Neuronal stem cell (in vitro differentiated cells): ENCODE results near the gene TMEM198. TPM values are rescaled to one million over a fixed set of nuclear protein-coding genes. Genes with fewer than 3 reads are reported as not detected.

Experiments used
- DNase-seq: peaks from one replicate; pipeline ENCODE4 v3.0.0-alpha.2; 2013; ENCODE audit warnings: low spot score
- H2AFZ ChIP-seq: one replicate; pipeline ENCODE4 v1.6.1; 2013; ENCODE audit warnings: mild to moderate bottlenecking, low read length, inconsistent platforms
- H2AK5ac ChIP-seq: 2 replicates; pipeline ENCODE4 v1.6.1; 2013; ENCODE audit warnings: low read depth, mild to moderate bottlenecking, inconsistent platforms, low read length, moderate library complexity, mixed read lengths
- H2BK120ac ChIP-seq: 2 replicates; pipeline ENCODE4 v1.6.1; 2013; ENCODE audit warnings: low read depth, mild to moderate bottlenecking, inconsistent platforms, low read length, moderate library complexity, mixed read lengths
- H2BK12ac ChIP-seq: one replicate; pipeline ENCODE4 v1.6.1; 2013; ENCODE audit warnings: low read length, inconsistent platforms
- H2BK15ac ChIP-seq: 2 replicates; pipeline ENCODE4 v1.6.1; 2013; ENCODE audit warnings: mild to moderate bottlenecking, low read length, inconsistent platforms, mixed read lengths
- H2BK5ac ChIP-seq: one replicate; pipeline ENCODE4 v1.6.1; 2013; ENCODE audit warnings: inconsistent platforms, mild to moderate bottlenecking, low read length, moderate library complexity
- H3K14ac ChIP-seq: one replicate; pipeline ENCODE4 v1.6.1; 2013; ENCODE audit warnings: low read length, inconsistent platforms
- H3K18ac ChIP-seq: 2 replicates; pipeline ENCODE4 v1.6.1; 2013; ENCODE audit warnings: low read length, inconsistent platforms
- H3K23ac ChIP-seq: 2 replicates; pipeline ENCODE4 v1.6.1; 2013; ENCODE audit warnings: low read depth, mild to moderate bottlenecking, mixed read lengths, low read length, inconsistent platforms; ENCODE audit not compliant: poor library complexity
- H3K27ac ChIP-seq: replicated peaks from 3 replicates; pipeline ENCODE4 v1.5.1; 2013; ENCODE audit warnings: low read length, inconsistent platforms
- H3K27me3 ChIP-seq, 3 experiments: 2 replicates each; pipeline ENCODE4 v1.6.1; 2013; ENCODE audit warnings: low read length in 3 of 3, mild to moderate bottlenecking in 2 of 3, inconsistent platforms in 1 of 3, low read depth in 1 of 3, mixed read lengths in 1 of 3, moderate library complexity in 1 of 3; ENCODE audit not compliant: control insufficient read depth in 3 of 3, insufficient read depth in 3 of 3
- H3K36me3 ChIP-seq, 2 donors: replicated peaks in 1 of 2; 2 replicates each; pipeline ENCODE4 v1.6.1; 2013; ENCODE audit warnings: low read length in 2 of 2; ENCODE audit not compliant: control insufficient read depth in 2 of 2, insufficient read depth in 2 of 2
- H3K4ac ChIP-seq: 2 replicates; pipeline ENCODE4 v1.6.1; 2013; ENCODE audit warnings: inconsistent platforms, mild to moderate bottlenecking, low read length, moderate library complexity
- H3K4me1 ChIP-seq, 2 donors: 1 replicate in 1 of 2; 2 replicates in 1 of 2; pipeline ENCODE4 v1.6.1; 2013; ENCODE audit warnings: low read length in 2 of 2, low read depth in 1 of 2; ENCODE audit not compliant: control insufficient read depth in 2 of 2, insufficient read depth in 1 of 2
- H3K4me2 ChIP-seq: one replicate; pipeline ENCODE4 v1.6.1; 2013; ENCODE audit warnings: mild to moderate bottlenecking, low read length, inconsistent platforms; ENCODE audit not compliant: insufficient read depth, poor library complexity, severe bottlenecking
- H3K4me3 ChIP-seq, 2 donors: 2 replicates each; pipeline ENCODE4 v1.5.1; 2013; ENCODE audit warnings: low read length in 2 of 2, mild to moderate bottlenecking in 2 of 2, inconsistent platforms in 1 of 2, moderate library complexity in 1 of 2
- H3K79me1 ChIP-seq: one replicate; pipeline ENCODE4 v1.6.1; 2013; ENCODE audit warnings: low read depth, mild to moderate bottlenecking, inconsistent platforms, low read length, moderate library complexity
- H3K9ac ChIP-seq: one replicate; pipeline ENCODE4 v1.6.1; 2013; ENCODE audit warnings: mild to moderate bottlenecking, low read depth, low read length, inconsistent platforms; ENCODE audit not compliant: poor library complexity
- H3K9me3 ChIP-seq, 2 donors: replicated peaks in 1 of 2; 2 replicates each; pipeline versions ENCODE3 to v1.6.1; 2013; ENCODE audit warnings: low read length in 2 of 2, mild to moderate bottlenecking in 2 of 2, inconsistent platforms in 1 of 2, low read depth in 1 of 2, mixed read lengths in 1 of 2, moderate library complexity in 1 of 2; ENCODE audit not compliant: control insufficient read depth in 2 of 2, insufficient read depth in 1 of 2
- H4K8ac ChIP-seq: one replicate; pipeline ENCODE4 v1.6.1; 2013; ENCODE audit warnings: low read depth, mild to moderate bottlenecking, inconsistent platforms, low read length, moderate library complexity
- H4K91ac ChIP-seq: one replicate; pipeline ENCODE4 v1.6.1; 2013; ENCODE audit warnings: low read length, low read depth, mild to moderate bottlenecking, inconsistent platforms; ENCODE audit not compliant: poor library complexity
- WGBS, 2 donors: extraction: QIAGEN DNeasy Blood & Tissue Kit; methylation state at CpG; one replicate each; pipeline ENCODE4 v1.1.7; 2013; ENCODE audit warnings: missing lambda C conversion rate in 2 of 2, mixed read lengths in 1 of 2; ENCODE audit not compliant: insufficient read length in 2 of 2, insufficient replicate concordance in 1 of 2; ENCODE audit errors: extremely low coverage in 2 of 2; 5-methylcytosine and 5-hydroxymethylcytosine counted together
- small RNA-seq: library from polyadenylated mRNA; stranded (forward); fragments of <200 nt; extraction: miRNeasy Mini kit (QIAGEN cat#:217004); gene quantifications from one replicate; pipeline ENCODE3, GENCODE V24; 2013; ENCODE audit not compliant: insufficient read depth

The TMEM198 gene

DNA sequence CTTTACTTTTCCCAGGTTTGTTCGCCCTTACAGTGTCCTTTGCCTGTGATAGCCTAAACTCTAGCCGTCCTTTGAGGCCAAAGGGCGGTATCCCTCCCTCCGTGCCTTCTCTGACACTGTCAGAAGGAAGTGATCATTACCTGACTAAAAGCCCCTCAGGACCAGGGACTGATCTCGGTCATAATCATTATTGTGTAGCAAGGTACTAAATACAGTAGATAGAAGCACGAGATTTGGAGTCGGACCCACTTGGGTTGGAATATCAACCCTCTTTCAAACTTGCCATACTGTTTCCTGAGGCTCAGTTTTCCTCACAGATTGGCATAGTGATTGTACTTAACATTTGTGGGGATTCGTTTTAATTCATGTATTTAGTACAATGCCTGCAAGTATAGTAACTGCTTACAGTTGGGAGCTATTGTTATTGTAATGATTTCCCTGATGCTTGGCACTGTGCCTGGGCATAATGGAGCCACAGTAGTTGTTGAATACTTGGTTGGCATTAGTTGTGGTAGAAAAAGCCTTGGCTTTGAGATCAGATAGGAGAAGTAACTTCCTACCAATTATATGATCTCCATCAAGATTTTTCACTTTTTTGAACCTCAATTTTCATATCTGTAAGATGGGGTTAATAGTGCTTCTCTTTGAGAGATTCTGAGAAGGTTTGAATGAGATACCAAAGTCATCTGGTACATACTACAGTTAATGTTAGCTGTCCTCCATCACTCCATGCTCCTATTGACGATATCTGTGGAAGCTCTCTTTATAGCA, 54.7 kb downstream of the TMEM198 start:
- H3K4me2 ChIP-seq: peak overlapping the region; percentile 52
- peak overlapping the region; percentile 97 for H2AFZ ChIP-seq
- H3K27ac ChIP-seq: peak overlapping the region; percentile 39
- H3K9ac ChIP-seq: no peak overlapping the region
- no peak overlapping the region for H4K8ac ChIP-seq
- no peak overlapping the region for H3K23ac ChIP-seq
- H2AK5ac ChIP-seq: no peak overlapping the region
- H3K9me3 ChIP-seq: no peaks in the 10 kb centered on the region
- no peak overlapping the region for H3K18ac ChIP-seq
- H3K4me3 ChIP-seq: peak overlapping the region; percentile 87
- H2BK12ac ChIP-seq: no peak overlapping the region
- no peak overlapping the region for H2BK120ac ChIP-seq
- DNase-seq: no peak
- H3K27me3 ChIP-seq: no peaks in the 10 kb centered on the region
- H3K14ac ChIP-seq: peak overlapping the region; percentile 2
- no peak overlapping the region for H3K4ac ChIP-seq
- H3K79me1 ChIP-seq: peaks cover 1% of the 10 kb centered on the region
- H3K4me1 ChIP-seq: peaks cover 5 to 6% of the 10 kb centered on the region in 2 donors
- H3K36me3 ChIP-seq: peaks cover 4 to 13% of the 10 kb centered on the region in 2 donors
- no peak overlapping the region for H4K91ac ChIP-seq
- no peak overlapping the region for H2BK5ac ChIP-seq
- no peak overlapping the region for H2BK15ac ChIP-seq
- no CpG with 5 or more reads among the region's 9 CpGs for WGBS, 2 donors

Small RNA genes lying within 50 kb of the gene (small RNA-seq; reads per million reads assigned to genes)
- gene MIR3132: not detected
- gene RN7SKP213: not detected
